BJ (cell line): Measurements from ENCODE around the gene ELFN1. TPM values are rescaled to one million over a fixed set of nuclear protein-coding genes. Genes with fewer than 3 reads are reported as not detected.
"Not testable (repeated sequence)": the region's sequence is repeated elsewhere in the genome, so short reads cannot be mapped to it uniquely, and the experiment has no call there.

Experiments used
- CTCF ChIA-PET: fragments of 350-600 bp; formaldehyde crosslinking; extraction: SDS; loops from one replicate; lab custom pipeline; 2021; ENCODE audit warnings: antibody characterized with exemption, inconsistent platforms; lab: Yijun Ruan, JAX
- POLR2A ChIA-PET: fragments of 300-600 bp; sonication (Branson Sonifier 250); formaldehyde crosslinking; extraction: SDS; loops from one replicate; lab custom pipeline; 2021; ENCODE audit warnings: antibody characterized with exemption; lab: Charles Lee
- DNase-seq: peaks from one replicate; pipeline ENCODE4 v3.0.0-alpha.2; 2011; ENCODE audit warnings: low read depth
- H3K27me3 ChIP-seq: 2 replicates; pipeline ENCODE4 v1.6.0; 2011; ENCODE audit warnings: low read length; ENCODE audit not compliant: control insufficient read depth, insufficient read depth
- H3K36me3 ChIP-seq: 2 replicates; pipeline ENCODE4 v1.5.1; 2011; ENCODE audit warnings: low read length; ENCODE audit not compliant: control insufficient read depth, insufficient read depth
- H3K4me3 ChIP-seq: 2 replicates; pipeline ENCODE4 v1.5.1; 2011; ENCODE audit warnings: low read depth, mild to moderate bottlenecking, control low read depth, low read length
- polyA plus RNA-seq: library from polyadenylated mRNA; depleted of rRNA; stranded (reverse); fragments of >200 nt; gene quantifications from 2 replicates; pipeline ENCODE4 v1.2.3, GENCODE V29; 2011
- TF ChIP-seq, protein P1 (sequence below): IDR thresholded peaks from 2 replicates; pipeline ENCODE4 v1.5.1; 2011; ENCODE audit warnings: low read depth, mild to moderate bottlenecking, control low read depth, inconsistent platforms, low read length, moderate library complexity; ENCODE audit not compliant: insufficient read depth

ELFN1 gene
- polyA plus RNA-seq, 1 experiment, result 1.7 TPM

DNA sequence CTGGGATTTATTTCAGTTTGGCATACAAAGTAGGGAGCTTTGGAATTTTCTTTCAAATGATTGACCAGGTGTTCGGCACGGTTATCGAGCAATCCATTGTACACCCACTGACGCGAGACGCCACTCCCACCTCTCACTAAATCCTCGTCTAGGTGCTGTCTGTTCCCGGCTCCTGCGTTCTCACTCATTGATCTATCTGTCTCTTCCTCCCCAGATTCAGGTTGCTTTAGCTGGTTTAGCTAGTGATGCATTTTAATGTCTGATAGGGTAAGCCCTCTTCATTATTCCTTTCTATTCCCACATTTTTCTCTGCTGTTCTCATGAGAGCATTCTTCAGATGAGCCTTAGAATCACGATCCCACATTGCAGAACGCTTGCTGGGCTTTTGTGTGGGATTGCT is 91.7 kb downstream of the ELFN1 start:
- Histone ChIP-seq H3K36me3 (no peaks in the 10 kb centered on the region), H3K27me3 (no peaks in the 10 kb centered on the region), H3K4me3 (no peak overlapping the region)
- CTCF ChIA-PET, result no interaction called here
- DNase-seq, result no peak
- POLR2A ChIA-PET, result no interaction called here
- TF ChIP-seq, protein P1, sequence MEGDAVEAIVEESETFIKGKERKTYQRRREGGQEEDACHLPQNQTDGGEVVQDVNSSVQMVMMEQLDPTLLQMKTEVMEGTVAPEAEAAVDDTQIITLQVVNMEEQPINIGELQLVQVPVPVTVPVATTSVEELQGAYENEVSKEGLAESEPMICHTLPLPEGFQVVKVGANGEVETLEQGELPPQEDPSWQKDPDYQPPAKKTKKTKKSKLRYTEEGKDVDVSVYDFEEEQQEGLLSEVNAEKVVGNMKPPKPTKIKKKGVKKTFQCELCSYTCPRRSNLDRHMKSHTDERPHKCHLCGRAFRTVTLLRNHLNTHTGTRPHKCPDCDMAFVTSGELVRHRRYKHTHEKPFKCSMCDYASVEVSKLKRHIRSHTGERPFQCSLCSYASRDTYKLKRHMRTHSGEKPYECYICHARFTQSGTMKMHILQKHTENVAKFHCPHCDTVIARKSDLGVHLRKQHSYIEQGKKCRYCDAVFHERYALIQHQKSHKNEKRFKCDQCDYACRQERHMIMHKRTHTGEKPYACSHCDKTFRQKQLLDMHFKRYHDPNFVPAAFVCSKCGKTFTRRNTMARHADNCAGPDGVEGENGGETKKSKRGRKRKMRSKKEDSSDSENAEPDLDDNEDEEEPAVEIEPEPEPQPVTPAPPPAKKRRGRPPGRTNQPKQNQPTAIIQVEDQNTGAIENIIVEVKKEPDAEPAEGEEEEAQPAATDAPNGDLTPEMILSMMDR, result no peak

DNA sequence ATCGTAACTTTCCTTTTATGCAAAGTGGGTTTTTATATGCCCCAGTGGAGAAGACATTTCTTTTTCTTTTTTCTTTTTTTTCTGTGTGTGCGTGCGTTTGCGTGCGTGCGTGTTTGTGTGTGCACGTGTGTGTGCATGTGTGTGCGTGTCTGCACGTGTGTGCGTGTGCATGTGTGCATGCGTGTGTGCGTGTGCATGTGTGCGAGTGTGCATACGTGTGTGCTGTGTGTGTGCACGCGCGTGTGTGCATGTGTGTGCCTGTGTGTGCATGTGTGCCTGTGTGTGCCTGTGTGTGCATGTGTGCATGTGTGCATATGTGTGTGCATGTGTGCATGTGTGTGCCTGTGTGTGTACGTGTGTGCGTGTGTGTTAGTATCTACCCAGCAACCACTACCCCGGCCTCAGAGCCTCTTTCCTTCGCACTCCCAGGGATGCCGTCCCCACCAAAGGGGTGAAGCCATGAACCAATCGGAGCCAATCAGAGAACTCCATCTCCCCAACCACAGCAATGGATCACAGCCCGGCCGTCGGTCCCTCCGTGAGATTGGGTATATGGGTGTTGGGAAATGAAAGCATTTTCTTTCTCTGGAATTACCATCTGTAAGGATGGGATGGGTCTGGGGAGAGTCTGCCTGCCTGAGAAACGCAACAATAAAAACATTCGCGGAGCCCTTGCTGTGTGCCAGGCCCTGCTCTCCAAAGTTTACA is 92.3 kb downstream of the ELFN1 start:
- DNase-seq, result no peak
- no peaks in the 10 kb centered on the region for H3K27me3 ChIP-seq
- no peaks in the 10 kb centered on the region for H3K36me3 ChIP-seq
- ChIA-PET CTCF (no interaction called here), POLR2A (no interaction called here)
- TF ChIP-seq, protein P1, result no peak
- no peak overlapping the region for H3K4me3 ChIP-seq

DNA sequence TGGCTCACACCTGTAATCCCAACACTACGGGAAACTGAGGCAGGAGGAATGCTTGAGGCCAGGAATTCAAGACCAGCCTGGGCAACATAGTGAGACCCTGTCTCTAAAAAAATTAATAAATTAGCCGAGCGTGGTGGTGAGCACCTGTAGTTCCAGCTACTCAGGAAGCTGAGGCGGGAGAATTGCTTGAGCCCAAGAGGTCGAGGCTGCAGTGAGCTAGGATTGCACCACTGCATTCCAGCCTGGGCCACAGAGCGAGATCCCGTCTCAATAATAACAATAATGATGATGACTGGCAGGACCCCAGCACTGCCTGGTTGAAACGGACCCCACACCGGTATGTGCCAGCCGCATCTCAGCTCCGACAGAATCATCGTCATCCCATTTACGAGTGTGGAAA is 93.0 kb downstream of the ELFN1 start:
- TF ChIP-seq, protein P1, result no peak
- CTCF ChIA-PET, result no interaction called here
- POLR2A ChIA-PET, result no interaction called here

DNA sequence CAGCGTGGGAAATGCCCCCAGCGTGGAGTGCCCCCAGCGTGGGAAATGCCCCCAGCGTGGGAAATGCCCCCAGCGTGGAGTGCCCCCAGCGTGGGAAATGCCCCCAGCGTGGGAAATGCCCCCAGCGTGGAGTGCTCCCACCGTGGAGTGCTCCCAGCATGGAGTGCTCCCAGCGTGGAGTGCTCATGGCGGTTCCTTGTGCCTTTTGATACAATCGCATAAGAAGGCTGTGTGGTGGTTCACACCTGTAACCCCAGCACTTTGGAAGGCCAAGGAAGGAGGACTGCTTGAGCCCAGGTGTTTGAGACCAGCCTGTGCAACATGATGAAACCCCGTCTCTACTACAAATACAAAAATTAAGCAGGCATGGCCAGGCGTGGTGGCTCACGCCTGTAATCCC is 93.8 kb downstream of the ELFN1 start:
- H3K4me3 ChIP-seq, H3K27me3 ChIP-seq, DNase-seq, POLR2A ChIA-PET, H3K36me3 ChIP-seq, CTCF ChIA-PET: not testable (repeated sequence)

More for the DNA sequence above, 93.0 kb downstream of the ELFN1 start:
- no peak for DNase-seq
- Histone ChIP-seq H3K4me3 (no peak overlapping the region), H3K36me3 (no peaks in the 10 kb centered on the region), H3K27me3 (no peaks in the 10 kb centered on the region)

DNA sequence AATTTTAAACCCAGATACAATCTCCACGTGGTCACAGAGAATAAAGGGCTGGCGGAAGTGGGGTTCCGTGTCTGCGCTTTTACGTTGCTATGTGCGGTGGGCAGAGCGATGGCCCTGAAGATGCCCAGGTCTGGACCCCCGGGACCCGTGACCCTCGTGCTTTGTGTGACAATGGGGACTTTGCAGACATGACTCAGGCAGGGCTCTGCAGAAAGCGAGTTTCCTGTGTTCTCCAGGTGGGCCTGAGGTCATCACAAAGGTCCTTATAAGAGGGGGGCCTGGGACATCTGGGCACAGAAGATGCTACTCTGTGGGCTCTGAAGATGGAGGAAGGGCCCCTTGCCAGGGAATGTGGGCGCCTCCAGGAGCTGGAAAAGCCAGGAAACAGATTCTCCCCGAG is 95.3 kb downstream of the ELFN1 start:
- no peak for DNase-seq
- Histone ChIP-seq H3K27me3 (no peaks in the 10 kb centered on the region), H3K36me3 (no peaks in the 10 kb centered on the region), H3K4me3 (no peak overlapping the region)
- POLR2A ChIA-PET, result no interaction called here
- TF ChIP-seq, protein P1, result no peak
- CTCF ChIA-PET, result interaction anchor here (1.0 kb wide), 1 partner anchor 53 kb away, joined by 3 read pairs; no protein-coding TSS in a partner anchor

DNA sequence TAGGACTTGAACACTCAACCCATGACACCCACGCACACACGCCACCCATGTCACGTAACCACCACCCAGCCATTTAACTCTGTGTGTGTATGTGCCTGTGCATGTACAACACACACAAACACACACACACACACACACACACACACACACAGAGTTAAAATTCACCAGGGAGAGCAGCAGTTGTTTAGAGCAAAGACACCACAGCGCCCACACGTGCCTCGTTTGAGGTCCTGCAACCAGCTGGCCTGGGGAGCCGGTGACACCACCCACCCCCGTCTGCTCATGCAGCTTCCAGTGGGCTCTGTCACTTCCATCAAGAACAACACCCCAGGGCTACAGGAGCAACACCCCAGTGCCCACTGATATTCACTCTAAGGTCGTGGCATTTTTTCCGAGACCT is 97.4 kb downstream of the ELFN1 start:
- TF ChIP-seq, protein P1, result no peak
- Histone ChIP-seq H3K4me3 (no peak overlapping the region), H3K27me3 (no peaks in the 10 kb centered on the region), H3K36me3 (no peaks in the 10 kb centered on the region)
- POLR2A ChIA-PET, result no interaction called here
- no peak for DNase-seq
- CTCF ChIA-PET, result interaction anchor here (0.7 kb wide), 2 partner anchors 12 to 154 kb away, joined by 3 read pairs; no protein-coding TSS in a partner anchor
